Peyer's patch (tissue), 4 donors: Measurements from ENCODE around the gene AOC1. TPM values are rescaled to one million over a fixed set of nuclear protein-coding genes. Genes with fewer than 3 reads are reported as not detected.

Experiments used
- DNase-seq, 3 donors: peaks; one replicate each; pipeline ENCODE4 v3.0.0-alpha.2; 2017 to 2019
- H3K27ac ChIP-seq, 4 donors: fragments of 200-600 bp; sonication (generic); one replicate each; pipeline ENCODE4 v1.5.1; 2016 to 2019
- H3K27me3 ChIP-seq, 2 donors: fragments of 200-600 bp; sonication (generic); one replicate each; pipeline ENCODE4 v1.5.1; 2019
- H3K36me3 ChIP-seq, 3 donors: fragments of 200-600 bp; sonication (generic); one replicate each; pipeline ENCODE4 v1.5.1; 2016 to 2019
- H3K4me1 ChIP-seq, 4 donors: fragments of 200-600 bp; sonication (generic); one replicate each; pipeline ENCODE4 v1.5.1; 2016 to 2019
- H3K4me3 ChIP-seq, 4 donors: fragments of 200-600 bp; sonication (generic); 1 replicate in 3 of 4; 2 replicates in 1 of 4; pipeline ENCODE4 v1.5.1; 2016 to 2019; ENCODE audit warnings: mild to moderate bottlenecking in 1 of 4
- H3K9me3 ChIP-seq, 4 donors: fragments of 200-600 bp; sonication (generic); one replicate each; pipeline ENCODE4 v1.5.1; 2016 to 2019; ENCODE audit warnings: mild to moderate bottlenecking in 1 of 4
- POLR2A ChIP-seq, 2 donors: fragments of 450-650 bp; IDR thresholded peaks; one replicate each; pipeline ENCODE4 v1.5.1; 2017; ENCODE audit warnings: antibody characterized with exemption in 2 of 2, mild to moderate bottlenecking in 2 of 2, moderate library complexity in 2 of 2
- total RNA-seq, 4 donors: library from RNA; depleted of rRNA; stranded (reverse); fragments of >200 nt; gene quantifications; one replicate each; pipeline ENCODE4 v1.1.0, GENCODE V29; 2016
- TF ChIP-seq, protein P1 (sequence below), 6 experiments: fragments of 450-650 bp in 4 of 6; fragments of 200-600 bp in 2 of 6; sonication (generic) in 1 of 6; IDR thresholded peaks; one replicate each; pipeline ENCODE4 v1.5.1; 2017 to 2019; ENCODE audit warnings: antibody characterized with exemption in 6 of 6, mild to moderate bottlenecking in 3 of 6, moderate library complexity in 1 of 6

AOC1 gene
- total RNA-seq, 4 donors from 2014 or later: 9.1 to 1,314 (median 833) TPM

DNA sequence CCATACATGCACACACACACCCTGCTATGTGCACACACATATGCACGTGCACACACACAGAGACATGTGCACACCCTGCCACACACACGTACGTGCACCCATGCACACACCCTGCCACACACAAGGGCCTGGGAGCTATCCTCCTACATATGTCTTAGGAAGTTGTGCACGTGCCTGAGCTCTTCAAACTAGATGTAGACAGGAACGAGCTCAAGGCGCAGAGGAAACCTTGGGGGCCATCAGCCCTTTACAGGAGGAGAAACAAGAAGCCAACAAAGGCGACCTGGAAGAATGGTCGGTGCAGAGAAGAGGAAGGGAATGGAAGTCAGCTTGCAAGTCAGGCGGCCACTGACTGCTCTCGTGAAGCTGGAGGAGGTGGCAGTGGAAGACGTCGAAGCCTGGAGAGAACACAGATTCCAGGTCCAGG, 58.7 kb downstream of the AOC1 start:
- Histone ChIP-seq H3K27me3 (no peaks in the 10 kb centered on the region), H3K9me3 (no peaks in the 10 kb centered on the region), H3K4me3 (no peak overlapping the region), H3K27ac (no peak overlapping the region), H3K36me3 (no peaks in the 10 kb centered on the region), H3K4me1 (no peaks in the 10 kb centered on the region)
- no peak for DNase-seq
- no peak for TF ChIP-seq POLR2A (IDR thresholded peaks at IDR 0.05)
- TF ChIP-seq, protein P1, sequence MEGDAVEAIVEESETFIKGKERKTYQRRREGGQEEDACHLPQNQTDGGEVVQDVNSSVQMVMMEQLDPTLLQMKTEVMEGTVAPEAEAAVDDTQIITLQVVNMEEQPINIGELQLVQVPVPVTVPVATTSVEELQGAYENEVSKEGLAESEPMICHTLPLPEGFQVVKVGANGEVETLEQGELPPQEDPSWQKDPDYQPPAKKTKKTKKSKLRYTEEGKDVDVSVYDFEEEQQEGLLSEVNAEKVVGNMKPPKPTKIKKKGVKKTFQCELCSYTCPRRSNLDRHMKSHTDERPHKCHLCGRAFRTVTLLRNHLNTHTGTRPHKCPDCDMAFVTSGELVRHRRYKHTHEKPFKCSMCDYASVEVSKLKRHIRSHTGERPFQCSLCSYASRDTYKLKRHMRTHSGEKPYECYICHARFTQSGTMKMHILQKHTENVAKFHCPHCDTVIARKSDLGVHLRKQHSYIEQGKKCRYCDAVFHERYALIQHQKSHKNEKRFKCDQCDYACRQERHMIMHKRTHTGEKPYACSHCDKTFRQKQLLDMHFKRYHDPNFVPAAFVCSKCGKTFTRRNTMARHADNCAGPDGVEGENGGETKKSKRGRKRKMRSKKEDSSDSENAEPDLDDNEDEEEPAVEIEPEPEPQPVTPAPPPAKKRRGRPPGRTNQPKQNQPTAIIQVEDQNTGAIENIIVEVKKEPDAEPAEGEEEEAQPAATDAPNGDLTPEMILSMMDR (IDR thresholded peaks at IDR 0.05): no peak

Other genes starting within 250 kb of the AOC1 start
- gene GIMAP6, start 220.1 kb upstream of the AOC1 start, total RNA-seq: 10 to 100 TPM in 2 of 4 donors, 1 to 10 TPM in 2; 7.0 to 35.5 (median 10.6) TPM
- 10 to 100 TPM in 1 of 4 donors, 1 to 10 TPM in 3; 4.8 to 17.3 (median 9.1) TPM for gene GIMAP2, start 166.8 kb upstream of the AOC1 start, total RNA-seq
- 1 to 10 TPM; 1.8 to 7.4 (median 3.6) TPM for gene GIMAP1, start 135.9 kb upstream of the AOC1 start, total RNA-seq
- 10 to 100 TPM; 11.9 to 47.0 (median 24.4) TPM for gene GIMAP5, start 115.1 kb upstream of the AOC1 start, total RNA-seq
- 100 to 1,000 TPM in 3 of 4 donors, 10 to 100 TPM in 1; 93.3 to 394 (median 300) TPM for gene TMEM176B, start 52.2 kb upstream of the AOC1 start, total RNA-seq
- 100 to 1,000 TPM in 3 of 4 donors, 10 to 100 TPM in 1; 88.3 to 338 (median 232) TPM for gene TMEM176A, start 51.7 kb upstream of the AOC1 start, total RNA-seq
- gene KCNH2, start 125.8 kb downstream of the AOC1 start, total RNA-seq: 1 to 10 TPM; 2.4 to 8.5 (median 3.4) TPM
- 10 to 100 TPM in 1 of 4 donors, 1 to 10 TPM in 3; 1.2 to 18.2 (median 5.4) TPM for gene NOS3, start 138.5 kb downstream of the AOC1 start, total RNA-seq
- gene ATG9B, start 172.0 kb downstream of the AOC1 start, total RNA-seq: under 1 TPM in 2 of 4 donors, not detected in 2; 0.27 to 0.28 TPM
- gene ABCB8, start 175.9 kb downstream of the AOC1 start, total RNA-seq: 10 to 100 TPM; 23.1 to 79.7 (median 42.7) TPM
- 10 to 100 TPM in 1 of 4 donors, 1 to 10 TPM in 3; 2.5 to 10.7 (median 5.0) TPM for gene ASIC3, start 196.0 kb downstream of the AOC1 start, total RNA-seq
- 10 to 100 TPM in 3 of 4 donors, 1 to 10 TPM in 1; 6.9 to 15.4 (median 13.8) TPM for gene CDK5, start 205.4 kb downstream of the AOC1 start, total RNA-seq
- 100 to 1,000 TPM; 101 to 143 (median 121) TPM for gene SLC4A2, start 207.1 kb downstream of the AOC1 start, total RNA-seq
- 100 to 1,000 TPM in 3 of 4 donors, 10 to 100 TPM in 1; 99.0 to 239 (median 158) TPM for gene FASTK, start 228.3 kb downstream of the AOC1 start, total RNA-seq
- 100 to 1,000 TPM in 2 of 4 donors, 10 to 100 TPM in 2; 38.0 to 113 (median 100) TPM for gene TMUB1, start 231.0 kb downstream of the AOC1 start, total RNA-seq
- gene AGAP3, start 234.0 kb downstream of the AOC1 start, total RNA-seq: 100 to 1,000 TPM in 2 of 4 donors, 10 to 100 TPM in 2; 91.6 to 123 (median 101) TPM